GM19468 (cell line): ENCODE data around the gene SUDS3.
"Not testable (repeated sequence)": the region's sequence is repeated elsewhere in the genome, so short reads cannot be mapped to it uniquely, and the experiment has no call there.

Experiments used
- ATAC-seq: cut with Tn5 transposase; IDR thresholded peaks from one replicate; pipeline ENCODE4 v1.9.1; 2021; ENCODE audit warnings: mild to moderate bottlenecking, moderate library complexity, moderate number of reproducible peaks; ENCODE audit not compliant: unreplicated experiment; ENCODE audit errors: extremely low read depth

Gene SUDS3

GRCh38 chr12:118391424-118391823 is 15.1 kb downstream of the SUDS3 start:
- ATAC-seq: no peak

GRCh38 chr12:118391836-118392235 is 15.5 kb downstream of the SUDS3 start:
- ATAC-seq: no peak

- no peak for ATAC-seq
Measured at GRCh38 chr12:118397708-118398440, 21.5 kb downstream of the SUDS3 start.

GRCh38 chr12:118398524-118398923 is 22.2 kb downstream of the SUDS3 start:
- no peak for ATAC-seq

- no peak for ATAC-seq
Measured at GRCh38 chr12:118398940-118399339, 22.6 kb downstream of the SUDS3 start.

- no peak for ATAC-seq
Measured at GRCh38 chr12:118402251-118402650, 25.9 kb downstream of the SUDS3 start.

- ATAC-seq: peak; percentile 52
Measured at GRCh38 chr12:118404876-118405521, 28.6 kb downstream of the SUDS3 start.

GRCh38 chr12:118408241-118408640 is 31.9 kb downstream of the SUDS3 start:
- ATAC-seq: not testable (repeated sequence)

GRCh38 chr12:118409834-118410233 is 33.5 kb downstream of the SUDS3 start:
- ATAC-seq: no peak

- no peak for ATAC-seq
Measured at GRCh38 chr12:118417942-118418341, 41.6 kb downstream of the SUDS3 start.

- ATAC-seq: no peak
Measured at GRCh38 chr12:118418385-118419057, 42.2 kb downstream of the SUDS3 start.

GRCh38 chr12:118420673-118421072 is 44.3 kb downstream of the SUDS3 start:
- no peak for ATAC-seq

- no peak for ATAC-seq
Measured at GRCh38 chr12:118424884-118425283, 48.5 kb downstream of the SUDS3 start.

GRCh38 chr12:118425364-118425763 is 49.0 kb downstream of the SUDS3 start:
- ATAC-seq: no peak

GRCh38 chr12:118427819-118428218 is 51.5 kb downstream of the SUDS3 start:
- no peak for ATAC-seq

GRCh38 chr12:118428643-118429042 is 52.3 kb downstream of the SUDS3 start:
- ATAC-seq: no peak

GRCh38 chr12:118429688-118430383 is 53.5 kb downstream of the SUDS3 start:
- no peak for ATAC-seq

GRCh38 chr12:118430516-118430915 is 54.2 kb downstream of the SUDS3 start:
- ATAC-seq: no peak

GRCh38 chr12:118432812-118433545 is 56.6 kb downstream of the SUDS3 start:
- ATAC-seq: no peak
